HS-5 (cell line): ENCODE results near the gene SLCO3A1.
"Not testable (repeated sequence)": the region's sequence is repeated elsewhere in the genome, so short reads cannot be mapped to it uniquely, and the experiment has no call there.

Experiments
- DNase-seq: peaks from one replicate; pipeline ENCODE4 v3.0.0-alpha.2; 2012; ENCODE audit warnings: low read depth

The SLCO3A1 gene

GRCh38 chr15:92035961-92036360 lies 182.5 kb downstream of the SLCO3A1 start:
- no peak for DNase-seq

- DNase-seq = no peak
Observed at GRCh38 chr15:92037491-92037890, 184.0 kb downstream of the SLCO3A1 start.

GRCh38 chr15:92040350-92040749 lies 186.8 kb downstream of the SLCO3A1 start:
- DNase-seq = no peak

GRCh38 chr15:92041371-92041770 lies 187.9 kb downstream of the SLCO3A1 start:
- DNase-seq = no peak

- DNase-seq = no peak
Observed at GRCh38 chr15:92043283-92043682, 189.8 kb downstream of the SLCO3A1 start.

- DNase-seq = no peak
Observed at GRCh38 chr15:92044203-92044909, 190.8 kb downstream of the SLCO3A1 start.

GRCh38 chr15:92047900-92048299 lies 194.4 kb downstream of the SLCO3A1 start:
- no peak for DNase-seq

- no peak for DNase-seq
Observed at GRCh38 chr15:92048739-92049138, 195.2 kb downstream of the SLCO3A1 start.

- no peak for DNase-seq
Observed at GRCh38 chr15:92049290-92049989, 195.9 kb downstream of the SLCO3A1 start.

- no peak for DNase-seq
Observed at GRCh38 chr15:92050220-92050898, 196.9 kb downstream of the SLCO3A1 start.

GRCh38 chr15:92051716-92052115 lies 198.2 kb downstream of the SLCO3A1 start:
- no peak for DNase-seq

- DNase-seq = no peak
Observed at GRCh38 chr15:92053753-92054316, 200.3 kb downstream of the SLCO3A1 start.

- no peak for DNase-seq
Observed at GRCh38 chr15:92056875-92057274, 203.4 kb downstream of the SLCO3A1 start.

- no peak for DNase-seq
Observed at GRCh38 chr15:92059036-92059970, 205.8 kb downstream of the SLCO3A1 start.

GRCh38 chr15:92059971-92060311 lies 206.4 kb downstream of the SLCO3A1 start:
- not testable (repeated sequence) for DNase-seq

- DNase-seq = no peak
Observed at GRCh38 chr15:92061511-92062195, 208.1 kb downstream of the SLCO3A1 start.

- DNase-seq = no peak
Observed at GRCh38 chr15:92062505-92062904, 209.0 kb downstream of the SLCO3A1 start.

- no peak for DNase-seq
Observed at GRCh38 chr15:92068121-92068520, 214.6 kb downstream of the SLCO3A1 start.

GRCh38 chr15:92069308-92070250 lies 216.1 kb downstream of the SLCO3A1 start:
- DNase-seq = no peak

- DNase-seq = not testable (repeated sequence)
Observed at GRCh38 chr15:92070251-92070650, 216.7 kb downstream of the SLCO3A1 start.
